Activated T-cell treated with anti-CD3 and anti-CD28 coated beads, Interleukin-2, amount 50 U/mL, for 72 hours (primary cell): ENCODE results near the gene GPR161. TPM values are rescaled to one million over a fixed set of nuclear protein-coding genes. Genes with fewer than 3 reads are reported as not detected.
A peak's percentile ranks its signal among the peaks of the same experiment; 100 is the strongest.
"Not testable (repeated sequence)": the region's sequence is repeated elsewhere in the genome, so short reads cannot be mapped to it uniquely, and the experiment has no call there.

Experiments
- ATAC-seq, 2 donors: fragments of 150-1000 bp; cut with Tn5 transposase; replicated peaks in 1 of 2; 2 replicates each; pipeline ENCODE4 v1.10.0; 2021; ENCODE audit warnings: moderate library complexity in 2 of 2, mild to moderate bottlenecking in 1 of 2
- DNase-seq, 2 donors: peaks; one replicate each; pipeline ENCODE4 v3.0.0; 2021 to 2022; ENCODE audit warnings: mixed read lengths in 1 of 2
- H3K27ac Mint-ChIP-seq: one replicate; pipeline ENCODE4 v1.8.0; 2022; ENCODE audit warnings: mild to moderate bottlenecking, moderate library complexity, mixed read lengths
- H3K27me3 Mint-ChIP-seq: one replicate; pipeline ENCODE4 v1.8.0; 2022; ENCODE audit warnings: low read depth, mixed read lengths
- H3K36me3 Mint-ChIP-seq, 2 donors: one replicate each; pipeline ENCODE4 v1.8.0; 2022; ENCODE audit warnings: mixed read lengths in 2 of 2, mild to moderate bottlenecking in 1 of 2; ENCODE audit not compliant: insufficient read depth in 2 of 2
- H3K4me1 Mint-ChIP-seq: one replicate; pipeline ENCODE4 v1.8.0; 2022; ENCODE audit warnings: low read depth, mixed read lengths
- H3K4me3 Mint-ChIP-seq, 2 donors: one replicate each; pipeline ENCODE4 v1.8.0; 2022; ENCODE audit warnings: mild to moderate bottlenecking in 2 of 2, mixed read lengths in 2 of 2, moderate library complexity in 2 of 2
- H3K9me3 Mint-ChIP-seq, 2 donors: one replicate each; pipeline ENCODE4 v1.8.0; 2022; ENCODE audit warnings: mixed read lengths in 2 of 2
- total RNA-seq, 2 donors: library from RNA; stranded (reverse); gene quantifications; one replicate each; pipeline ENCODE4 v1.2.3, GENCODE V29; 2022

The GPR161 gene
- total RNA-seq, 2 donors from 2014 or later: 1.4 to 4.5 TPM

DNA sequence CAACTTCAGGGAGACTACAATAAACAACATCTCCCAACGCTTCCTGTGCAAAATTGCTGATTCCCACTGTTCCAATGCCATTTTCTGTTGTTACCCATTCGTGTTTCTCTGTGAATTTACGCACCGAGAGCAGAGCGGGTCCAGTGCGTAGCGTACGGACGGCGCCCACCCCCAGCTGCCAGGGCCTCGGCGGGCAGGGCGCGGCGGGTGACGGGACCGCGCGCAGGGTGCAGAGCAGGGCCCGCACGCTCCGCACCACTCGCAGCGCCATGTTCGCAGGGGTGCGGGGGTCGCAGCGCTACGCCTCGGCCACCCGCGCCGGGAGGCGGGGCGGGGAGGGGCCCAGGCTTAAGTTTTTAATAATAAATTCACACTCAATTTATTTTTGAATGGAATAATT lies 80.6 kb downstream of the GPR161 start:
- H3K27ac Mint-ChIP-seq, H3K36me3 Mint-ChIP-seq, H3K4me1 Mint-ChIP-seq, H3K9me3 Mint-ChIP-seq, H3K4me3 Mint-ChIP-seq, DNase-seq, H3K27me3 Mint-ChIP-seq: not testable (repeated sequence)
- ATAC-seq: peak; percentile 67 to 72

GRCh38 chr1:168054117-168054516 lies 82.6 kb downstream of the GPR161 start:
- no peaks in the 10 kb centered on the region for H3K9me3 Mint-ChIP-seq
- H3K27ac Mint-ChIP-seq: peak overlapping the region; percentile 33
- H3K36me3 Mint-ChIP-seq: peaks cover 0 to 3% of the 10 kb centered on the region in 2 donors
- no peak overlapping the region for H3K4me3 Mint-ChIP-seq
- ATAC-seq (no peak), DNase-seq (no peak)
- no peaks in the 10 kb centered on the region for H3K4me1 Mint-ChIP-seq
- H3K27me3 Mint-ChIP-seq: no peaks in the 10 kb centered on the region

DNA sequence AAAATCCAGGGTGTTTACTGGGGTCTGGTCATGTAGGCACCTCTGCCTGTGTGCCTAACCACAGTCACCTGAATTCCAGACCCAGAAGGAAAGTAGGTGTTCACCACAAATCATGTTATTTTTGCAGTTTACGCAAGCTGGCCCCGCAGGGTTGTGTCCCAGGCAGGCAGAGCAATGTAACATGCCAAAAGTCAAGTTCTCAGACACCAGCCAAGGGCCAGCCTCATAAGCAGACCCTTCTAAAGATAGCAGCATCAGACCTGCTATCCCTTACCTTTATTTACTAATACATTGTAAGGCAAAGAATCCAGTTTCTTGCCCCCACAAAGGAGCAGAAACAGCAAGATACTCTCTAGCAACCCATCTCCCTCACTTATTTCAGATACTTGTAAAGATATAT lies 83.0 kb downstream of the GPR161 start:
- H3K4me3 Mint-ChIP-seq: no peak overlapping the region
- H3K27ac Mint-ChIP-seq: no peak overlapping the region
- H3K9me3 Mint-ChIP-seq: no peaks in the 10 kb centered on the region
- DNase-seq (no peak), ATAC-seq (no peak)
- H3K27me3 Mint-ChIP-seq: no peaks in the 10 kb centered on the region
- peaks cover 0 to 3% of the 10 kb centered on the region in 2 donors for H3K36me3 Mint-ChIP-seq
- no peaks in the 10 kb centered on the region for H3K4me1 Mint-ChIP-seq

GRCh38 chr1:168050880-168051279 lies 85.8 kb downstream of the GPR161 start:
- Mint-ChIP-seq H3K27ac (no peak overlapping the region), H3K4me1 (no peaks in the 10 kb centered on the region), H3K4me3 (no peak overlapping the region), H3K27me3 (no peaks in the 10 kb centered on the region), H3K36me3 (no peaks in the 10 kb centered on the region), H3K9me3 (no peaks in the 10 kb centered on the region)
- DNase-seq: no peak
- no peak for ATAC-seq

DNA sequence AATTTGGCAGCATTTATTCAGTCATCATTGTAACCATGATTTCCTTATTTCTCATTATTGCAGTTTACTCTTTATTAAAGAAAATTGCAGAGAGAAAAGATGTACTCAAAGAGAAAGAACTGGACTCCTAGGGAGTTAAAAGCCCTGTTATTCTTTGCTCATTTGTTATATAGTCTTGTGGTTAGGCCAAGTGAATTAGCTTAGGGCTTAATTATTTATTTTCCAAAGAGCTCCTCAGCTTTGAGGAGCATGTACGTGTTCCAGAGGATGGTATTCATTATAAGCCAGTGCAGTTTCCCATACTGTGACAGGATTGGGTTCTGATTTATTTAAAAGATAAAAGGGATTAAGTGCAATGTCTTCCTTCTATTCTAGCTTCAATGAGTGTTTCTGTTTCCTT lies 86.4 kb downstream of the GPR161 start:
- no peak overlapping the region for H3K4me3 Mint-ChIP-seq
- no peaks in the 10 kb centered on the region for H3K9me3 Mint-ChIP-seq
- ATAC-seq (no peak), DNase-seq (no peak)
- no peaks in the 10 kb centered on the region for H3K4me1 Mint-ChIP-seq
- no peak overlapping the region for H3K27ac Mint-ChIP-seq
- H3K36me3 Mint-ChIP-seq: no peaks in the 10 kb centered on the region
- no peaks in the 10 kb centered on the region for H3K27me3 Mint-ChIP-seq

- H3K4me3 Mint-ChIP-seq: no peak overlapping the region
- peaks cover 2 to 10% of the 10 kb centered on the region in 2 donors for H3K36me3 Mint-ChIP-seq
- no peaks in the 10 kb centered on the region for H3K4me1 Mint-ChIP-seq
- H3K9me3 Mint-ChIP-seq: no peaks in the 10 kb centered on the region
- DNase-seq (no peak), ATAC-seq (no peak)
- no peaks in the 10 kb centered on the region for H3K27me3 Mint-ChIP-seq
- no peak overlapping the region for H3K27ac Mint-ChIP-seq
Observed at GRCh38 chr1:168045311-168045710, 91.4 kb downstream of the GPR161 start.

DNA sequence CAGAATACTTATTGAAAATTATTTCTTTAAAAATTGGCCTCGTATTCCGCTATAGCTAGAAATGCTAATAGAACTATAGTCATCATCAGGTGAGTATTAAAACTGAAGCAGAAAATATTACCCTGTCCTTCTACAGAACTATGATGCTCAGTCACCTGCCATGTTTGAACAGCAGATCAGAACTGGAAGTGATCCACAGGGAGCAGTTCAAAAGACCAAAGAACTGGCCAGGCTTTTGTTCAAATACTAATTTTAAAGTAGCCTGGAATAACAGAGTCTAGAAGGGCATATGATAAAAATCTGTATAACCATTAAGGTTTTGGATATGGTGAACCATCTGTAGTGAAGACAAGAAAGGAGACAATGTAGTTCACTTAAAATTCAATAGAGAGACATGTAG lies 94.4 kb downstream of the GPR161 start:
- H3K27ac Mint-ChIP-seq: no peak overlapping the region

DNA sequence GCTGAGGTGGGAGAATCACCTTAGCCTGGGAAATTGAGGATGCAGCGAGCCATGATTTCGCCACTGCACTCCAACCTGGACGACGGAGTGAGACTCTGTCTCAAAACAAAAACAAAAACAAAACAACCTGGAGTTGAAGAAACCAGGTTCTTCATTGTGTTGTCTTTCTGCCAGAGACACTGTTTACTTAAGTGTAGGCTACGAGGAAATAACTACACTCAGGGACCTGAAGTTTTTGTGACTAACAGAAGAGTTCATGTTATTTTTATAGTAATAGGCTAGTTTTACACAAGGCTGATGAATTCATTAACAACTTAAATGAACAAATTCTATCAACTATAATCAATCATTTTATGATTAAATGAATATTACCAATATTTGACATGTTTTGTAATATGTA lies 101.4 kb downstream of the GPR161 start:
- Mint-ChIP-seq H3K27me3 (no peaks in the 10 kb centered on the region), H3K36me3 (peaks cover 0 to 2% of the 10 kb centered on the region in 2 donors), H3K27ac (no peak overlapping the region), H3K4me1 (no peaks in the 10 kb centered on the region), H3K4me3 (no peak overlapping the region), H3K9me3 (no peaks in the 10 kb centered on the region)
- ATAC-seq (no peak), DNase-seq (no peak)

More for the DNA sequence above, 94.4 kb downstream of the GPR161 start:
- Mint-ChIP-seq H3K36me3 (peaks cover 2 to 10% of the 10 kb centered on the region in 2 donors), H3K4me3 (no peak overlapping the region), H3K9me3 (no peaks in the 10 kb centered on the region), H3K27me3 (no peaks in the 10 kb centered on the region), H3K4me1 (no peaks in the 10 kb centered on the region)
- ATAC-seq: no peak
- DNase-seq: no peak

- H3K9me3 Mint-ChIP-seq: no peaks in the 10 kb centered on the region
- H3K27me3 Mint-ChIP-seq: no peaks in the 10 kb centered on the region
- ATAC-seq (no peak), DNase-seq (no peak)
- H3K4me3 Mint-ChIP-seq: no peak overlapping the region
- H3K36me3 Mint-ChIP-seq: peaks cover 0 to 2% of the 10 kb centered on the region in 2 donors
- no peaks in the 10 kb centered on the region for H3K4me1 Mint-ChIP-seq
- H3K27ac Mint-ChIP-seq: no peak overlapping the region
Observed at GRCh38 chr1:168032029-168032428, 104.7 kb downstream of the GPR161 start.

DNA sequence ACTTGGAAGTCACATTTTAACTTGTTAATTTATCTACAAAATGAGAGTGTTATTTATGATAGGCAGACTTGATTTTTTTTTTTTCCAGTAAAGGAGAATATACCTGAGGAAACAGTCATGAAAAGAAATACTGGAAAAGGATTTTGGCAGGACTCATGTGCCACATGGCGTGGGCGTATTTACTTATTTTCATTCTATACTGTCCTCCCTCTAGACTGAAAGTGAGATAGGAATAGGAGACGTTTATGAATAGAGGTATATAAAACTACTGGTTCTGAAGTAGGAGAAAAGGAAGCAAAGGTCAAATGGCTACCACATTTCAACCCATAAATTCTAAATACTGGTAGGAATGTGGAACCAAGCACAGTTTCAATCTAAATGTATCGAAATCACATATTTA lies 105.1 kb downstream of the GPR161 start:
- ATAC-seq (no peak), DNase-seq (no peak)
- H3K27me3 Mint-ChIP-seq: no peaks in the 10 kb centered on the region

GRCh38 chr1:168031198-168031597 lies 105.5 kb downstream of the GPR161 start:
- no peak for DNase-seq
- H3K27ac Mint-ChIP-seq: no peak overlapping the region
- no peaks in the 10 kb centered on the region for H3K4me1 Mint-ChIP-seq
- no peak for ATAC-seq
- H3K27me3 Mint-ChIP-seq: no peaks in the 10 kb centered on the region
- H3K9me3 Mint-ChIP-seq: no peaks in the 10 kb centered on the region
- H3K36me3 Mint-ChIP-seq: peaks cover 0 to 2% of the 10 kb centered on the region in 2 donors
- H3K4me3 Mint-ChIP-seq: no peak overlapping the region

More for the DNA sequence above, 105.1 kb downstream of the GPR161 start:
- no peak overlapping the region for H3K4me3 Mint-ChIP-seq
- H3K27ac Mint-ChIP-seq: no peak overlapping the region
- H3K36me3 Mint-ChIP-seq: peaks cover 0 to 2% of the 10 kb centered on the region in 2 donors
- H3K4me1 Mint-ChIP-seq: no peaks in the 10 kb centered on the region
- H3K9me3 Mint-ChIP-seq: no peaks in the 10 kb centered on the region

Other genes with a start within 250 kb of the GPR161 start
- gene ADCY10, start 222.8 kb downstream of the GPR161 start, total RNA-seq: under 1 TPM; 0.07 to 0.12 TPM
- 10 to 100 TPM; 33.2 to 35.0 TPM for gene DCAF6, start 200.2 kb downstream of the GPR161 start, total RNA-seq
- gene MPC2, start 199.9 kb downstream of the GPR161 start, total RNA-seq: 10 to 100 TPM; 66.3 to 71.6 TPM
- 10 to 100 TPM; 67.5 to 68.3 TPM for gene TIPRL, start 42.0 kb upstream of the GPR161 start, total RNA-seq
- 10 to 100 TPM; 62.7 to 66.9 TPM for gene SFT2D2, start 89.1 kb upstream of the GPR161 start, total RNA-seq
- 1 to 10 TPM; 6.3 to 7.2 TPM for gene TBX19, start 143.9 kb upstream of the GPR161 start, total RNA-seq